Stimulated activated naive CD8-positive, alpha-beta T cell treated with anti-CD3 and anti-CD28 coated beads, Interleukin-15, Interleukin-2, amounts not matched to agents 100 ng/mL and 50 ng/mL, for 24 hours (primary cell): Measurements from ENCODE around the gene RAB11FIP2.

Experiments
- H3K27ac Mint-ChIP-seq: one replicate; pipeline ENCODE4 v1.8.0; 2021; ENCODE audit warnings: mild to moderate bottlenecking, mixed read lengths
- H3K27me3 Mint-ChIP-seq: one replicate; pipeline ENCODE4 v1.8.0; 2021; ENCODE audit warnings: mixed read lengths
- H3K36me3 Mint-ChIP-seq: one replicate; pipeline ENCODE4 v1.8.0; 2021; ENCODE audit warnings: low read depth, mixed read lengths
- H3K4me1 Mint-ChIP-seq: one replicate; pipeline ENCODE4 v1.8.0; 2021; ENCODE audit warnings: low read depth, mixed read lengths
- H3K4me3 Mint-ChIP-seq: one replicate; pipeline ENCODE4 v1.8.0; 2021; ENCODE audit warnings: mild to moderate bottlenecking, mixed read lengths
- H3K9me3 Mint-ChIP-seq: one replicate; pipeline ENCODE4 v1.8.0; 2021; ENCODE audit warnings: mixed read lengths

Gene RAB11FIP2

DNA sequence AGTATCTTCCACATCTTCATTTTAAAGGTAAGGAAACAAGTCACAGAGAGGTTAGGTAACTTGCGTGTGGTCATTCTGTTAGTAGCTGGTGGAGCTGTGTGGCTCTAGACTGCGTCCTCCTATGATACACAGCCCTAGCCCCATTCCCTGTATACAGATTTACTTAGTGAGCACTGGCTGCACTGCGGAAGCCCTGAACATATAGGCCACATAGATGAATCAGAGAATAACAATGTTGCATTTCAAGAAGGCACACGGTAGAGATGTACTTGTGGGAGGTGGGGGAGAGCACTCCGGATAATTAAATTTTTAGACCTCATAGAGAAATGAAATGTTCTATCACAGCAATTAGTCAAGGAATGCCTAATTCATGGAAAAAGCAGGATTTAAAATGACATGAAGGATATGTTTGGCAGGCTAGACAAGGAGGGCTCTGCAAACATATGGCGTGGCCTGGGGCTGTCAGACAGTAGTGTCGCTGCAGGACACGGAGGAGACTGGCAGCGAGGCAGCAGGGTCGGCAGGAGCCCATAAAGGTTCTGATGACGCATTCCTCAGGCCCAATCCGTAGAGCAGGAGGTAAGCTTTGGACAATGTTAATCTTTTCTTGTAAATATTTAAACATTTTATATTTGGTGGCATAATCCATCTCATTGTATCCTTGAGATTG is 29.5 kb downstream of the RAB11FIP2 start:
- H3K27me3 Mint-ChIP-seq: no peaks in the 10 kb centered on the region
- H3K9me3 Mint-ChIP-seq: no peaks in the 10 kb centered on the region
- H3K27ac Mint-ChIP-seq: no peak overlapping the region
- H3K4me3 Mint-ChIP-seq: no peak overlapping the region
- H3K4me1 Mint-ChIP-seq: no peaks in the 10 kb centered on the region
- H3K36me3 Mint-ChIP-seq: peaks cover 36% of the 10 kb centered on the region

GRCh38 chr10:118012952-118013525 is 33.7 kb downstream of the RAB11FIP2 start:
- Mint-ChIP-seq H3K9me3 (no peaks in the 10 kb centered on the region), H3K27ac (no peak overlapping the region), H3K36me3 (peaks cover 37% of the 10 kb centered on the region), H3K4me3 (no peak overlapping the region), H3K4me1 (no peaks in the 10 kb centered on the region), H3K27me3 (no peaks in the 10 kb centered on the region)

DNA sequence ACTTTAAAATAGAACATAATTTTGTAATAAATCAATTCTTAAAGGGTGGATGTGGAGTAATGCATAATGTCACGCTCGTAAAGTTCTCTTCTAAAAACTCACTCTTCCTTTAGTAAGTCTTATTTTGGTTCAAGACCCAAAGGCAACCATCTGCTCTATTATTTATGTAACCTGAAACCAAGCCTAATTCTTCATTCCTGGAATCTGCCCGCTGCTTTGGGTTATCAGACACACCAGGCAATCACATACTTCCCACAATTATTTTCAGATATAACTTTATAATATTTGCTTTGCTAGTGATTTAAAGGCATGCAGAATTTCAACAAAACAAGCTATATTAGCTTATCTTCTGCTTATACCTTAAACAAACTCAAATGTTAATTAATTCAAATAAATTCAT is 39.0 kb downstream of the RAB11FIP2 start:
- no peak overlapping the region for H3K27ac Mint-ChIP-seq

GRCh38 chr10:118003126-118003525 is 43.6 kb downstream of the RAB11FIP2 start:
- Mint-ChIP-seq H3K36me3 (peaks cover 59% of the 10 kb centered on the region), H3K4me1 (peaks cover 10% of the 10 kb centered on the region), H3K4me3 (no peak overlapping the region), H3K9me3 (no peaks in the 10 kb centered on the region), H3K27ac (no peak overlapping the region), H3K27me3 (no peaks in the 10 kb centered on the region)

More for the DNA sequence above, 39.0 kb downstream of the RAB11FIP2 start:
- H3K4me1 Mint-ChIP-seq: peaks cover 5% of the 10 kb centered on the region
- peaks cover 39% of the 10 kb centered on the region for H3K36me3 Mint-ChIP-seq
- H3K4me3 Mint-ChIP-seq: no peak overlapping the region
- no peaks in the 10 kb centered on the region for H3K9me3 Mint-ChIP-seq
- no peaks in the 10 kb centered on the region for H3K27me3 Mint-ChIP-seq

DNA sequence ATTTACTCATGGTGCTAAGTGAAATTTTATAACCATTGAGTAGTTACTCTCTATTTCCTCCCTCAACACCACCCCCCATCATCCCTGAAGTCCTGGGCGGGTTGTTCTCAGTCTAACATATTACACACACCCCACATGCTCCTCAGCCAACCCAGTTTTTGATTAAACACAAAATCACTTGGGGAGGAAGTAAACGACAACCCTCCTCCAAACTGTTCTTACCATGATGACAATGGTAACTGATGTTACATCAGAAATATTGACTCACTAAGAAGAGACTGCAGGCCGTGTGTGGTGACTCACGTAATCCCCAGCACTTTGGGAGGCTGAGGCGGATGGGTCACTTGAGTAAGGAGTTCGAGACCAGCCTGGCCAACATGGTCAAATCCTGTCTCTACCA is 44.2 kb downstream of the RAB11FIP2 start:
- no peak overlapping the region for H3K4me3 Mint-ChIP-seq
- no peaks in the 10 kb centered on the region for H3K27me3 Mint-ChIP-seq
- peaks cover 10% of the 10 kb centered on the region for H3K4me1 Mint-ChIP-seq
- peak overlapping the region; percentile 73 for H3K27ac Mint-ChIP-seq
- peaks cover 57% of the 10 kb centered on the region for H3K36me3 Mint-ChIP-seq
- no peaks in the 10 kb centered on the region for H3K9me3 Mint-ChIP-seq

DNA sequence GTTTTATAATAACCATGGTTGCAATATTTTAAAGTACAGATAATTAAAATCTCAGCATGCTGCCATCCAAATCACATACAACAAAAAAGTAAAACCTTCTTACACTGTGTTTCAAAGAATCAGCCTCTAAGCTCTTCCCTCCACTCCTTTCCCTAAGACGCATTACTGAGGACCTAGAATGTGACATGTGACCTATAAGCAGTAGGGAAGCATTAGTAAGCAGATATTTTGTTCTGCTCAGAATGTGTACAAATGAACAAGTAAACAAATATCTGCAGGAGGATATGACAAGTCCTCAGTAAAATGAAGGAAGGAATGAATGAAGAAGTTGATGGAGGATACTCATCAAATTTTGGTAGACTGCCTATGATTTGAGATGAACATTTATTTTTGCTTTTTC is 49.1 kb downstream of the RAB11FIP2 start:
- Mint-ChIP-seq H3K36me3 (peaks cover 54% of the 10 kb centered on the region), H3K4me3 (no peak overlapping the region), H3K27ac (no peak overlapping the region), H3K4me1 (peaks cover 4% of the 10 kb centered on the region), H3K9me3 (peaks cover 4% of the 10 kb centered on the region), H3K27me3 (no peaks in the 10 kb centered on the region)

GRCh38 chr10:117996709-117997108 is 50.0 kb downstream of the RAB11FIP2 start:
- H3K27ac Mint-ChIP-seq: no peak overlapping the region
- H3K4me1 Mint-ChIP-seq: no peaks in the 10 kb centered on the region
- H3K36me3 Mint-ChIP-seq: peaks cover 45% of the 10 kb centered on the region
- H3K4me3 Mint-ChIP-seq: no peak overlapping the region
- H3K27me3 Mint-ChIP-seq: no peaks in the 10 kb centered on the region
- H3K9me3 Mint-ChIP-seq: peaks cover 4% of the 10 kb centered on the region

GRCh38 chr10:117994771-117995170 is 52.0 kb downstream of the RAB11FIP2 start:
- H3K27ac Mint-ChIP-seq: no peak overlapping the region
- peaks cover 33% of the 10 kb centered on the region for H3K36me3 Mint-ChIP-seq
- no peaks in the 10 kb centered on the region for H3K4me1 Mint-ChIP-seq
- peaks cover 4% of the 10 kb centered on the region for H3K9me3 Mint-ChIP-seq
- no peak overlapping the region for H3K4me3 Mint-ChIP-seq
- H3K27me3 Mint-ChIP-seq: no peaks in the 10 kb centered on the region

DNA sequence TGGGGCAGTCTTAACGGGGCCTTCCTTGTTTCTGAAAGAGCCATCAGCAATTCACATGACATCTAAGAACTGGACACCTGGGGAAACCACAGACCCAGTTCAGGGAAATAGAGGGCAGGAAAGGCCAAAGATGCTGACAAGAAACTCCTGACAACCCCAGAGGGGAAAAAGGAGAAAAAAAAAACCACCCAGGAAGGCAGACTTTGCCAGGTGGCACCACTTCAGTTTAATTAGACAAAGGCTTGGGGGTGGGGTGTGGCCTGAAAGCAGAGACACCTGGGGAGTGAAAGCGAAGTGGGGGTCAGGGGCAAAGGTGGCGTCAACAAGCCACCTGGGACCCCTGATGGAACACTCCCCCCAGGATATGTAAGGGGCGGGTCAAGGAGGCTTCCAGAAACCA is 53.6 kb downstream of the RAB11FIP2 start:
- H3K4me3 Mint-ChIP-seq: no peak overlapping the region
- H3K27me3 Mint-ChIP-seq: no peaks in the 10 kb centered on the region
- peaks cover 28% of the 10 kb centered on the region for H3K36me3 Mint-ChIP-seq
- peaks cover 12% of the 10 kb centered on the region for H3K9me3 Mint-ChIP-seq
- no peak overlapping the region for H3K27ac Mint-ChIP-seq
- no peaks in the 10 kb centered on the region for H3K4me1 Mint-ChIP-seq

DNA sequence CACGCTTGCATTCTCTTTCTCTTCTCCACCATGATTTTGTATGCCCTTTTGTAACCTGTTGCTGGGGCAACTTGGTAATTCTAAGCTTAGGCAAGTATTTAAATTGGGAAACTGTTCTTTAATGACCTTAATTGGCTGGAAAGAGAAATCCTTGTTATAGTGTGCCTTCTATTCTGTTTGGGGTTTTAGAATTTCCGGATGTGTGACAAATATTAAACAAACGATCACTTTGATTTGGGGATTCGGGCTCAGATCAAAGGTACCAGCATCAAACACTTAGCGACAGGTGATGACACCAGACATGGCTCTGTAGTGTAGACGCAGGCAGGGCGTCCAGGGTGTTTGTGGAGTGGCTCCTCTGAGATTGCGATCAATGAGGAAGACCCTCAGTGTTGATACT is 55.0 kb downstream of the RAB11FIP2 start:
- H3K36me3 Mint-ChIP-seq: peaks cover 17% of the 10 kb centered on the region
- H3K27ac Mint-ChIP-seq: no peak overlapping the region
- no peaks in the 10 kb centered on the region for H3K4me1 Mint-ChIP-seq

DNA sequence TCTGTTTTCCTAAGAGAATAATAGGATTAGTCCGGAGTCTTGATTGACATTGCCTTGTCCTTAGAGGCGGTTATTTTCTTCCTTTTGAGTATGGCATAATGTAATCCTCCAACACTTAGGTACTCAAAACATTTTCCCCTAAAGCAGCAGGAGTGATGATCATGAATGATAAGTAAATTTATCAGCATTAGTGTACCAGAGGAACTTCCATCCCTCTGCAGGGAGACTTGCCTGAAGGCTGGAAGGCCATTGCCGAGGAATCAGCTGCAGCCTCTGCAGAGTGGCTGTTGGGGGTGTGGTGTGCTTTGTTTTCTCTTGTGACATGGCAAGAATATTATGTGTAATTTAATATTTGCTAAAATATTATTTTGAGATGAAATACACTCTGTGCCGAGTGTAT is 56.8 kb downstream of the RAB11FIP2 start:
- Mint-ChIP-seq H3K4me1 (no peaks in the 10 kb centered on the region), H3K9me3 (peaks cover 17% of the 10 kb centered on the region), H3K36me3 (no peaks in the 10 kb centered on the region), H3K4me3 (no peak overlapping the region), H3K27me3 (peaks cover 3% of the 10 kb centered on the region), H3K27ac (no peak overlapping the region)

More for the DNA sequence above, 55.0 kb downstream of the RAB11FIP2 start:
- no peaks in the 10 kb centered on the region for H3K27me3 Mint-ChIP-seq
- H3K4me3 Mint-ChIP-seq: no peak overlapping the region
- H3K9me3 Mint-ChIP-seq: peaks cover 15% of the 10 kb centered on the region

GRCh38 chr10:117988814-117989213 is 57.9 kb downstream of the RAB11FIP2 start:
- Mint-ChIP-seq H3K27me3 (peaks cover 4% of the 10 kb centered on the region), H3K4me3 (no peak overlapping the region), H3K27ac (no peak overlapping the region)

GRCh38 chr10:117987244-117987909 is 59.4 kb downstream of the RAB11FIP2 start:
- Mint-ChIP-seq H3K9me3 (peaks cover 18% of the 10 kb centered on the region), H3K27me3 (peaks cover 4% of the 10 kb centered on the region), H3K27ac (no peak overlapping the region), H3K36me3 (no peaks in the 10 kb centered on the region), H3K4me1 (no peaks in the 10 kb centered on the region), H3K4me3 (no peak overlapping the region)

More at GRCh38 chr10:117988814-117989213, 57.9 kb downstream of the RAB11FIP2 start:
- Mint-ChIP-seq H3K36me3 (no peaks in the 10 kb centered on the region), H3K9me3 (peaks cover 18% of the 10 kb centered on the region), H3K4me1 (no peaks in the 10 kb centered on the region)

- Mint-ChIP-seq H3K36me3 (no peaks in the 10 kb centered on the region), H3K4me3 (no peak overlapping the region), H3K27me3 (peaks cover 4% of the 10 kb centered on the region), H3K4me1 (no peaks in the 10 kb centered on the region), H3K9me3 (peaks cover 12% of the 10 kb centered on the region), H3K27ac (no peak overlapping the region)
These were observed 62.8 kb downstream of the RAB11FIP2 start for GRCh38 chr10:117983961-117984360.
